CD14-positive monocyte (primary cell): ENCODE measurements around the gene SLC26A6. TPM values are rescaled to one million over a fixed set of nuclear protein-coding genes. Genes with fewer than 3 reads are reported as not detected.

Experiments
- DNase-seq, 3 donors: peaks; one replicate each; pipeline ENCODE4 v3.0.0-alpha.2; 2011 to 2022
- H2AFZ ChIP-seq: 2 replicates; pipeline ENCODE4 v1.6.0; 2012; ENCODE audit warnings: mild to moderate bottlenecking, low read depth, low read length, inconsistent platforms; ENCODE audit not compliant: insufficient read depth, poor library complexity, severe bottlenecking
- H3K27ac ChIP-seq, 2 donors: 1 replicate in 1 of 2; 2 replicates in 1 of 2; pipeline ENCODE4 v1.5.1; 2012 to 2013; ENCODE audit warnings: low read length in 2 of 2, control low read depth in 1 of 2, inconsistent platforms in 1 of 2, low read depth in 1 of 2, mild to moderate bottlenecking in 1 of 2
- H3K27me3 ChIP-seq, 2 donors: one replicate each; pipeline versions ENCODE4 v1.6.0 to v1.6.1; 2011 to 2013; ENCODE audit warnings: low read length in 2 of 2; ENCODE audit not compliant: control insufficient read depth in 2 of 2, insufficient read depth in 2 of 2
- H3K36me3 ChIP-seq, 2 donors: replicated peaks in 1 of 2; 1 replicate in 1 of 2; 2 replicates in 1 of 2; pipeline versions ENCODE4 v1.5.1 to v1.6.1; 2012 to 2013; ENCODE audit warnings: low read length in 2 of 2, control low read depth in 1 of 2, inconsistent platforms in 1 of 2, mild to moderate bottlenecking in 1 of 2; ENCODE audit not compliant: insufficient read depth in 2 of 2, control insufficient read depth in 1 of 2
- H3K4me1 ChIP-seq, 2 donors: 1 replicate in 1 of 2; 2 replicates in 1 of 2; pipeline versions ENCODE4 v1.5.1 to v1.6.1; 2012 to 2013; ENCODE audit warnings: low read length in 2 of 2, control low read depth in 1 of 2, inconsistent platforms in 1 of 2, mild to moderate bottlenecking in 1 of 2, moderate library complexity in 1 of 2; ENCODE audit not compliant: insufficient read depth in 2 of 2, control insufficient read depth in 1 of 2
- H3K4me2 ChIP-seq: replicated peaks from 2 replicates; pipeline ENCODE3; 2012; ENCODE audit warnings: low read length, moderate library complexity, mild to moderate bottlenecking; ENCODE audit not compliant: poor library complexity, severe bottlenecking; ENCODE audit errors: extremely low read depth
- H3K4me3 ChIP-seq, 3 experiments: fragments of 200-600 bp in 1 of 3; sonication (generic) in 1 of 3; replicated peaks in 1 of 3; 1 replicate in 2 of 3; 2 replicates in 1 of 3; pipeline ENCODE4 v1.5.1; 2011 to 2013; ENCODE audit warnings: low read length in 3 of 3, mild to moderate bottlenecking in 3 of 3, control low read depth in 2 of 3, low read depth in 2 of 3, inconsistent platforms in 1 of 3, moderate library complexity in 1 of 3
- H3K79me2 ChIP-seq: 2 replicates; pipeline ENCODE4 v1.6.0; 2012; ENCODE audit warnings: mild to moderate bottlenecking, control low read depth, inconsistent platforms, low read length, moderate library complexity; ENCODE audit not compliant: insufficient read depth
- H3K9ac ChIP-seq: 2 replicates; pipeline ENCODE4 v1.6.0; 2017; ENCODE audit warnings: low read length, mild to moderate bottlenecking; ENCODE audit not compliant: insufficient read depth, poor library complexity, severe bottlenecking
- H3K9me3 ChIP-seq, 2 donors: replicated peaks in 1 of 2; 1 replicate in 1 of 2; 2 replicates in 1 of 2; pipeline versions ENCODE4 v1.5.1 to v1.6.1; 2012 to 2013; ENCODE audit warnings: low read length in 2 of 2, control low read depth in 1 of 2; ENCODE audit not compliant: control insufficient read depth in 1 of 2, insufficient read depth in 1 of 2
- H4K20me1 ChIP-seq: 2 replicates; pipeline ENCODE4 v1.6.0; 2012; ENCODE audit warnings: mild to moderate bottlenecking, low read length, control low read depth, moderate library complexity; ENCODE audit not compliant: insufficient read depth
- H3K27ac Mint-ChIP-seq, 7 donors: one replicate each; pipeline ENCODE4 v1.8.0; 2020; ENCODE audit warnings: mild to moderate bottlenecking in 7 of 7, mixed read lengths in 7 of 7, moderate library complexity in 6 of 7, inconsistent platforms in 2 of 7
- H3K27me3 Mint-ChIP-seq, 3 donors: one replicate each; pipeline ENCODE4 v1.8.0; 2021 to 2022; ENCODE audit warnings: low read depth in 3 of 3, mild to moderate bottlenecking in 3 of 3, mixed read lengths in 3 of 3, moderate library complexity in 3 of 3, inconsistent platforms in 1 of 3
- H3K36me3 Mint-ChIP-seq, 2 donors: one replicate each; pipeline ENCODE4 v1.8.0; 2020; ENCODE audit warnings: mixed read lengths in 2 of 2, inconsistent platforms in 1 of 2, mild to moderate bottlenecking in 1 of 2
- H3K4me1 Mint-ChIP-seq: one replicate; pipeline ENCODE4 v1.8.0; 2020; ENCODE audit warnings: mild to moderate bottlenecking, mixed read lengths
- H3K4me3 Mint-ChIP-seq, 2 donors: one replicate each; pipeline ENCODE4 v1.8.0; 2020; ENCODE audit warnings: mild to moderate bottlenecking in 2 of 2, mixed read lengths in 2 of 2, moderate library complexity in 1 of 2
- H3K9me3 Mint-ChIP-seq, 7 donors: one replicate each; pipeline ENCODE4 v1.8.0; 2020 to 2022; ENCODE audit warnings: mixed read lengths in 7 of 7, mild to moderate bottlenecking in 6 of 7, moderate library complexity in 6 of 7, inconsistent platforms in 2 of 7
- CTCF ChIP-seq: fragments of 200-600 bp; IDR thresholded peaks from one replicate; pipeline ENCODE4 v1.8.0; 2022; ENCODE audit warnings: antibody characterized with exemption, mild to moderate bottlenecking
- WGBS: methylation state at CpG from one replicate; pipeline ENCODE4 v1.1.5; 2013; ENCODE audit warnings: missing lambda C conversion rate; ENCODE audit not compliant: insufficient coverage; 5-methylcytosine and 5-hydroxymethylcytosine counted together
- intact Hi-C, 2 donors: fragments of 100-400 bp; cut with micrococcal nuclease; formaldehyde crosslinking; loops; one replicate each; pipeline versions ENCODE4 v1.15.0 to v1.15.1; 2023
- polyA plus RNA-seq, 3 donors: library from polyadenylated mRNA; depleted of rRNA in 1 of 3; unstranded in 2 of 3; stranded (reverse) in 1 of 3; fragments of 300-500 nt in 2 of 3; fragments of >200 nt in 1 of 3; fragmentation: Illumina TruSeq in 2 of 3; gene quantifications; 1 replicate in 2 of 3; 2 replicates in 1 of 3; pipeline ENCODE4 v1.2.3, GENCODE V29; 2012 to 2021

SLC26A6 gene
- polyA plus RNA-seq, 3 donors, result 16.3 to 92.8 (median 20.4) TPM

GRCh38 chr3:48636149-48636655, 941 bp upstream of the SLC26A6 start:
- H3K27me3 Mint-ChIP-seq, result peaks cover 2 to 5% (median 2%) of the 10 kb centered on the region in 3 donors
- Histone ChIP-seq H4K20me1 (peaks cover 16% of the 10 kb centered on the region), H3K9ac (peak overlapping the region; percentile 80), H3K4me2 (peak overlapping the region; percentile 93), H3K4me1 (peaks cover 21 to 32% of the 10 kb centered on the region in 2 donors), H3K79me2 (peaks cover 19% of the 10 kb centered on the region), H3K27ac (peak overlapping the region in 1 of 2 donors; percentile 78), H2AFZ (peak overlapping the region; percentile 96), H3K36me3 (peaks cover 20 to 25% of the 10 kb centered on the region in 2 donors), H3K4me3 (peak overlapping the region; percentile 85 to 95 (median 89)), H3K27me3 (no peaks in the 10 kb centered on the region), H3K9me3 (no peaks in the 10 kb centered on the region)
- peaks cover 23% of the 10 kb centered on the region for H3K4me1 Mint-ChIP-seq
- no peak for TF ChIP-seq CTCF
- peak overlapping the region in 4 of 7 donors; percentile 35 to 88 (median 78) for H3K27ac Mint-ChIP-seq
- peak overlapping the region; percentile 93 for H3K4me3 Mint-ChIP-seq
- intact Hi-C loops, result loop anchor here (10.0 kb wide), 1 partner anchor 171 kb away; a partner anchor contains a TSS
- no CpG with 5 or more reads among the region's 10 CpGs for WGBS
- peaks cover 12 to 23% of the 10 kb centered on the region in 2 donors for H3K36me3 Mint-ChIP-seq
- H3K9me3 Mint-ChIP-seq, result no peaks in the 10 kb centered on the region
- DNase-seq, result peak in 1 of 3 donors; percentile 3

- intact Hi-C loops, result loop anchor here (2.0 to 10.0 kb wide), 2 partner anchors 70 to 170 kb away; a partner anchor contains a TSS
- Histone ChIP-seq H3K4me1 (peaks cover 21 to 32% of the 10 kb centered on the region in 2 donors), H3K27ac (peak overlapping the region; percentile 29 to 78), H3K36me3 (peaks cover 34 to 39% of the 10 kb centered on the region in 2 donors), H3K4me3 (peak overlapping the region; percentile 85 to 95 (median 89)), H3K9ac (peak overlapping the region; percentile 80), H3K9me3 (no peaks in the 10 kb centered on the region), H3K79me2 (peaks cover 19% of the 10 kb centered on the region), H3K4me2 (peak overlapping the region; percentile 93), H3K27me3 (no peaks in the 10 kb centered on the region), H2AFZ (peak overlapping the region; percentile 96), H4K20me1 (peaks cover 16% of the 10 kb centered on the region)
- 1% methylated on average over 23 of the region's 30 CpGs for WGBS
- Mint-ChIP-seq H3K4me1 (peaks cover 23% of the 10 kb centered on the region), H3K4me3 (peak overlapping the region; percentile 93), H3K27me3 (peaks cover 2 to 3% (median 2%) of the 10 kb centered on the region in 3 donors), H3K27ac (peak overlapping the region in 6 of 7 donors; percentile 17 to 54 (median 34)), H3K36me3 (peaks cover 25 to 38% of the 10 kb centered on the region in 2 donors), H3K9me3 (no peaks in the 10 kb centered on the region)
- TF ChIP-seq CTCF, result no peak
- peak in 2 of 3 donors; percentile 12 to 23 for DNase-seq
Measured at GRCh38 chr3:48634661-48635221, 520 bp downstream of the SLC26A6 start.
